GM10248 (cell line): ENCODE results near the gene LYRM4.

ENCODE experiments used
- CTCF ChIA-PET: fragments of 300-600 bp; sonication (Branson Sonifier 250); formaldehyde crosslinking; extraction: SDS; loops from one replicate; lab custom pipeline; 2021; ENCODE audit warnings: antibody characterized with exemption; lab: Yijun Ruan, JAX
- POLR2A ChIA-PET: fragments of 350-650 bp; sonication (Branson Sonifier 250); formaldehyde crosslinking; extraction: SDS; loops from one replicate; lab custom pipeline; 2020; ENCODE audit warnings: antibody characterized with exemption; lab: Yijun Ruan, JAX
- DNase-seq: peaks from one replicate; pipeline ENCODE4 v3.0.0; 2012; ENCODE audit errors: extremely low spot score
- CTCF ChIP-seq: IDR thresholded peaks from 2 replicates; pipeline ENCODE4 v1.5.1; 2012; ENCODE audit warnings: mild to moderate bottlenecking, low read depth; ENCODE audit errors: extremely low read depth, missing control alignments, control extremely low read depth

LYRM4 gene

GRCh38 chr6:5172041-5172653 lies 88.6 kb downstream of the LYRM4 start:
- TF ChIP-seq CTCF, result no peak
- DNase-seq, result no peak
- ChIA-PET POLR2A (no interaction called here), CTCF (interaction anchor here (1.3 to 3.6 kb wide), 4 partner anchors 11 to 42 kb away, joined by 3 to 27 read pairs (median 20); no protein-coding TSS in a partner anchor)

- POLR2A ChIA-PET, result no interaction called here
- no peak for DNase-seq
- CTCF ChIA-PET, result interaction anchor here (1.4 to 2.9 kb wide), 4 partner anchors 9 to 24 kb away, joined by 5 to 17 read pairs (median 6); no protein-coding TSS in a partner anchor
- TF ChIP-seq CTCF, result no peak
These were observed 93.2 kb downstream of the LYRM4 start for GRCh38 chr6:5167501-5167900.

- ChIA-PET POLR2A (no interaction called here), CTCF (interaction anchor here (1.3 to 2.6 kb wide), 6 partner anchors 11 to 34 kb away, joined by 3 to 11 read pairs (median 4); no protein-coding TSS in a partner anchor)
- TF ChIP-seq CTCF, result no peak
- DNase-seq, result no peak
These were observed 96.7 kb downstream of the LYRM4 start for GRCh38 chr6:5164092-5164491.

- POLR2A ChIA-PET, result no interaction called here
These were observed 97.5 kb downstream of the LYRM4 start for GRCh38 chr6:5163247-5163646.

GRCh38 chr6:5162355-5162754 lies 98.4 kb downstream of the LYRM4 start:
- TF ChIP-seq CTCF, result no peak
- no peak for DNase-seq
- ChIA-PET CTCF (interaction anchor here (3.6 kb wide), 1 partner anchor 11 kb away, joined by 21 read pairs; no protein-coding TSS in a partner anchor), POLR2A (no interaction called here)

More at GRCh38 chr6:5163247-5163646, 97.5 kb downstream of the LYRM4 start:
- DNase-seq, result no peak
- no peak for TF ChIP-seq CTCF
- CTCF ChIA-PET, result interaction anchor here (1.3 to 1.8 kb wide), 3 partner anchors 19 to 33 kb away, joined by 3 to 6 read pairs (median 3); no protein-coding TSS in a partner anchor

GRCh38 chr6:5160206-5160605 lies 100.5 kb downstream of the LYRM4 start:
- CTCF ChIA-PET, result interaction anchor here (1.2 to 3.6 kb wide), 4 partner anchors 13 to 17 kb away, joined by 3 to 21 read pairs (median 4); no protein-coding TSS in a partner anchor
- POLR2A ChIA-PET, result no interaction called here
- no peak for TF ChIP-seq CTCF
- DNase-seq, result no peak
